SH-SY5Y (cell line): ENCODE measurements around the gene SSC5D.

Experiments
- GATA2 ChIP-seq: IDR thresholded peaks from 2 replicates; pipeline ENCODE4 v1.6.1; 2011; ENCODE audit warnings: mild to moderate bottlenecking, low read depth, low read length
- GATA3 ChIP-seq: IDR thresholded peaks from 2 replicates; pipeline ENCODE4 v1.6.1; 2011; ENCODE audit warnings: low read depth, mild to moderate bottlenecking, low read length, moderate library complexity

Gene SSC5D

DNA sequence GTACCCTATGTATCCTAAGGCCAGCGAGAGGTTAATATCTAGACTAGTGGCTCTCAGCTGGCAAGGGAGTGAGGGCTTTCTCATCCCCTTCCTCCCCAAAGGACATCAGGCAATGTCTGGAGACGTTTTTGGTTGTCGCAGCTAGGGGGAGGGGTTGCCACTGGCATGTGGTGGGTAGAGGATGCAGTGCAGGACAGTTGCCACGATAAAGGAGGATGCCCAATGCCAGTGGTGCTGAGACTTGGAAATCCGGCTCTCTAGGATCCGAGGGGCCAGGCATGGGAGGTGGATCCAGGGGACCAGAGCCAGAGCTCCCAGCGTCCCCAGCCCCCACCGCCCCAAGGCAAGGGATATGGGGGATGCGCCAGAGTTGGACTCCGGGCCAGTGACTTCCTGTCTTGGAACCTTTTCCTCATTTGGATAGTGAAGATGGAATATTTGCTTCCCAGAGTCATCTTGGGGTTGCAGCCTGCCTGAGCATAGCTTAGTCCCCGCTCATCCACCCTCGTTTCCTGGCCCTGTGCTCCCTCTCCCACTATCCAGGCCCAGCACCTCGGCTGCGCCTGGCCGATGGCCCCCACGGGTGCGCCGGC is 4.9 kb downstream of the SSC5D start:
- TF ChIP-seq GATA3 (no peak), GATA2 (no peak)

DNA sequence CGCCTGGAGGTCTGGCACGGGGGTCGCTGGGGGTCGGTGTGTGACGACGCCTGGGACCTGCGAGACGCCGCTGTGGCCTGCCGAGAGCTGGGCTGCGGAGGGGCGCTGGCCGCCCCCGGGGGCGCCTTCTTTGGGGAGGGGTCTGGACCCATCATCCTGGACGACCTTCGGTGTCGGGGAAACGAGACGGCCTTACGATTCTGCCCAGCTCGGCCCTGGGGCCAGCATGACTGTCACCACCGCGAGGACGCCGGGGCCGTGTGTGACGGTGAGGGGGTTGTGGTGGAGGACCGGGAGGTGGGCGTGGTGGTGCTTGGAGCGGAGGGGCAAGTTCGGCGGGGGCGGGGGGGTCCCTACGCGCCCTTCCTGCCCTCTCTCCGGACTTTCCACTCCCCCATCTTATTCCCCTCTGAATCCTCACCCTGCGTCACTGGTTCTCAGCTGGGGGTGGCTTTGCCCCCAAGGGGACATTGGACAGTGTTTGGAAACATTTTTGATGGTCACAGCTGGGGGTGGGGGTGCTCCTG is 5.5 kb downstream of the SSC5D start:
- no peak for TF ChIP-seq GATA2
- no peak for TF ChIP-seq GATA3

DNA sequence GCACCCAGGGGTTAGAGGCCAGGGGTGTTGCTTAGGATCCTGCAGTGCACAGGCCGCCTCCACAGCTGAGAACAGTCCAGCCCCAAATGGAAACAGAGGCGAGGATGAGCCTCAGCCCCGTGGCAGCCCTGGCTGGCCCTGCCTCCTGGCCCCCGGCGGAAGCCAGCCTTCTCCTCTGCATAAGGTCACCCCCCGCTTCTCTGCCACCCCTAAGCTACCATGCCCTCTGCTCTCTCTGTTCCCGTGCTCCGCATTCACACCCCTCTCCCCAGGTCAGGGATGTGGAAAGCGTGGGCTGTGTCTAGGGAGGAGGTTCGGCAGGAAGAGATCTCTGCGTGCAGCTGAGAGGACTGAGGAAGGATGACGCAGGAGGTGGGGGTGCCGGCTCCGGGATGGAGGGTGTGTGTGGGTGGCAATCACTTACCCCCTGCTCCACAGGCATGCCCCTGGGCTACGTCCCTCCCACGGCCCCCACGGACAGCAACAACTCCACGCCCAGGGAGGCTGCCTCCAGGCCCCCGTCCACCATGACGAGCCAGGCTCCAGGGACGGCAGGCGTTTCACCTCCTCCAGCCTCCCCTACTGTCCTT is 6.0 kb downstream of the SSC5D start:
- TF ChIP-seq GATA2 (no peak), GATA3 (no peak)

DNA sequence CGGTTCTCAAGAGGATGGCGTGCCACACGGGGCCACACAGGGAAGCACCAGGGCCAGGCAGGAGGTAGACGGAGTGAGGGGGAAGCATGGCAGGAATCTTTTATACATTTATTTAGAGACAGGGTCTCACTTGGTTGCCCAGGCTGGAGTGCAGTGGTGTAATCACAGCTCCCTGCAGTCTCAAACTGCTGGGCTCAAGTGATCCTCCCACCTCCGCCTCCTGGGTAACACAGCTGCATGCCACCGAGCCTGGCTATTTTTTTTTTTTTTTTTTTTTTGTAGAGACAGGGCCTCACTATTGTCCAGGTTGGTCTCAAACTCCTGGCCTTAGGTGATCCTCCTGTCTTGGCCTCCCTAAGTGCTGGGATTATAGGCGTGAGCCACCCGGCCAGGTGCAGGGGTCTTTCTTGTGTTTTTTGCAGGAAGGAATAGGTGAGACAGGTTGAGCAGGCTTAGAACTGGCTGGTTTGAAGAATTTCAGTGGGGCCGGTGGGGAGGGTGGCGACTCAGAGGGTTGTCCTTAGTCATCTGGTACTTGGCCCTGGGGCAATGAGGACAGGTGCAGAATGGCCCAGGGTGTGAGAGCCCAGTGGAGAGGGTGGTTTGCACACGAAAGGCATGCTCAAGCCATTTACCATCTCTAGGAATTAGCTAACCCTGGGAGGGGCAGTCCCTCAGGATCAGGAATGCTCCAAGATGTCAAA is 7.6 kb downstream of the SSC5D start:
- TF ChIP-seq GATA2 (no peak), GATA3 (no peak)

DNA sequence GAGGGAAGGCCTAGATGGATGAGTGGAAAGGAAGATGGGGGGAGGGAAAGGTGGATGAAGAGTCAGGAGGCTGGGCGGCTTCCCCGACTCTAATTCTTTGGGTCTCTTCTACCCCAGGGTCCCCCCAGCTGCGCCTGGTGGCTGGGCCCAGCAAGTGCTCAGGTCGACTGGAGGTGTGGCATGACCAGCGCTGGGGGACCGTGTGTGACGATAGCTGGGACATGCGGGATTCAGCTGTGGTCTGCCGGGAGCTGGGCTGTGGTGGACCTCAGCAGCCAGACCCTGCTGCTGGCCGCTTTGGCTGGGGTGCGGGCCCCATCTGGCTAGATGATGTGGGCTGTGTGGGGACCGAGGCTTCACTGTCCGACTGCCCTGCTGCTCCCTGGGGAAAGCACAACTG is 9.5 kb downstream of the SSC5D start:
- no peak for TF ChIP-seq GATA3
- no peak for TF ChIP-seq GATA2

DNA sequence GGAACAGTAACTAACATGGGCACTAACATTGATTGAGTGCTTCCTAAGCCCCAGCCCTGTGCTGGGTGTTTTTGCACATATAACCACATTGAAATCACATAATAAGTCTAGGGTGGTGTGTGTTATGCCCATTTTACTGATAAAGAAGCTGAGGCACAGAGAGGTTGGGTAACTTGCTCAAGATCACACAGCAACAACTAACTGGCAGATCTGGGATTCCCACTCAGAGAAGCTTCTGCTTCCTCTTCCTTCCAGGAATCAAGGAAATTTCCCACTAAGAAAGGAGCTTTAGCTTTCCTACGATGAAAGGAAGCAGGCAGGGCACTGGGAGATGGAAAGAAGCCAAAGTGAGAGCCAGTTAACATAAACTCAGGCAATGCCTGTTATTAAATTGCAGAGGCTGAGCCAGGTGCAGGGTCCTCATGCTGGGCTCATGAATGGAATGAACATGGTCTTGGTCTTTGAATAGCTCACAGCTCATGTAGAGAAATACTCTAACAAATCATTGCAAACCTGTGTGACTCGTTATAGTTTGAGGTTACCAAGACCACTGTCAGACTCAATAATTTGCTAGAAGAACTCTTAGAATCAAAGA is 10.1 kb downstream of the SSC5D start:
- no peak for TF ChIP-seq GATA2
- no peak for TF ChIP-seq GATA3

DNA sequence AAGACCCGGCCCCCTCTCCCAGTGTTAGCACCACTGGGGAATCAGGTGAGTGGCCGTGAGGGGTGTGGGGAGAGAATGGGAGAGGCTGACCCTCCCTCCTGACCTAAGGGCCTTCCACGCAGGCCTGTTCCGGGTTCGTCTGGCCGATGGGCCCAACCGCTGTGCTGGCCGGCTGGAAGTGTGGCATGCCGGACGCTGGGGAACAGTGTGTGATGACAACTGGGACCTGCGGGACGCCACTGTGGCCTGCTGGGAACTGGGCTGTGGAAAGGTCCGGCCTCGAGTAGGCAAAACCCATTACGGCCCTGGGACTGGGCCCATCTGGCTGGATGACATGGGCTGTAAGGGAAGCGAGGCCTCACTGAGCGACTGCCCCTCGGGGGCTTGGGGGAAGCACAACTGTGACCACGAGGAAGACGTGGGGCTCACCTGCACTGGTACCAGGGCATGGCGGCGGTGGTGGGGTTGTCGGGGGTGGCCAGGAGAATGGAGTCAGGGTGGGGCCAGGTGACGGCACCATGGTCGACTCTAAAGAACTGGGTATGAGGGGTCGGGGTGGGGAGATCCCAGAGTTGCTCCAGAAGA is 12.2 kb downstream of the SSC5D start:
- TF ChIP-seq GATA2, result no peak
- TF ChIP-seq GATA3, result no peak

DNA sequence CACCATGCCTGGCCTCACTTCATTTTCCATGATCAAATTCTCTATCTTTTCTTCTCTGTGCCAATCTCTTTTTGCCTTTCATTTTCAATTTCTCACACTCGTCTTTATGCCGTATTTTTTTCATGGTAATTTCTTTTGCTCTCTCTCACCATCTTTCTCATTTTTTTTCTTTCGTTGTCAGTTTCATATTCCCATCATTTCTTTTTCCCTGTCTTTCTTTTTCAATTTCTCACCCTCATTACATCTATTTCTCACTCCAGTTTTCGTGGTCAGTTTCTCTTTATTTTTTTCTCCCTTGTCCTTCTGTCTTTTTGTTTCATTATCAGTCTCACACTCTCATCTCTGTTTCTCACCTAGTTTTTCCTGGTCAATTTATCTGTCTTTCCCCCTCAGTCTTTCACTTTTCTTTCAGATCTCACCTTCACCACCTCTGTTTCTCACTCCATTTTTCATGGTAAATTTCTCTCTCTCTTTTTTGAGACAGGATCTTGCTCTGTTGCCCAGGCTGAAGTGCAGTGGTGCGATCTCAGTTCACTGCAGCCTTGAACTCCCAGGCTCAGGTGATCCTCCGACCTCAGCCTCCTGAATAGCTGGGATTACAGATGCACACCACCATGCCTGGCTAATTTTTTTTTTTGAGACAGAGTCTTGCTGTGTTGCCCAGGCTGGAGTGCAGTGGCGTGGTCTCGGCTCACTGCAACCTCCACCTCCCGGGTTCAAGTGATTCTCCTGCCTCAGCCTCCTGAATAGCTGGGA is 14.1 kb downstream of the SSC5D start:
- TF ChIP-seq GATA3 (no peak), GATA2 (no peak)

DNA sequence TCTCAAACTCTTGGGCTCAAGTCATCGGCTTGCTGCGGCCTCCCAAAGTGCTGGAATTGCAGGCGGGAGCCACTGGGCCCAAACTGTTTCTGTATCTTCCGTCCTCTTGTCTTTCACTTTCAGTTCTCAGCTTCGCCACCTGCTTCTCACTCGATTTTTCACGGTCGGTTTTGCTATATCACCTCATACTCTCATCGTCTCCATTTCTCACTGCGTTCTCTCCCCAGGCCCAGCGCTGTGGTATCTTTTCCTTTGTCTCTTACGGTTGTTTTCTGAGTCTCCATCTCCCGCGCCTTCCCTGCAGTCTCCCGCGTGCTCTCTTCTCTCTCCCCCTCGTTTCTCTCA is 14.9 kb downstream of the SSC5D start:
- no peak for TF ChIP-seq GATA2
- no peak for TF ChIP-seq GATA3

DNA sequence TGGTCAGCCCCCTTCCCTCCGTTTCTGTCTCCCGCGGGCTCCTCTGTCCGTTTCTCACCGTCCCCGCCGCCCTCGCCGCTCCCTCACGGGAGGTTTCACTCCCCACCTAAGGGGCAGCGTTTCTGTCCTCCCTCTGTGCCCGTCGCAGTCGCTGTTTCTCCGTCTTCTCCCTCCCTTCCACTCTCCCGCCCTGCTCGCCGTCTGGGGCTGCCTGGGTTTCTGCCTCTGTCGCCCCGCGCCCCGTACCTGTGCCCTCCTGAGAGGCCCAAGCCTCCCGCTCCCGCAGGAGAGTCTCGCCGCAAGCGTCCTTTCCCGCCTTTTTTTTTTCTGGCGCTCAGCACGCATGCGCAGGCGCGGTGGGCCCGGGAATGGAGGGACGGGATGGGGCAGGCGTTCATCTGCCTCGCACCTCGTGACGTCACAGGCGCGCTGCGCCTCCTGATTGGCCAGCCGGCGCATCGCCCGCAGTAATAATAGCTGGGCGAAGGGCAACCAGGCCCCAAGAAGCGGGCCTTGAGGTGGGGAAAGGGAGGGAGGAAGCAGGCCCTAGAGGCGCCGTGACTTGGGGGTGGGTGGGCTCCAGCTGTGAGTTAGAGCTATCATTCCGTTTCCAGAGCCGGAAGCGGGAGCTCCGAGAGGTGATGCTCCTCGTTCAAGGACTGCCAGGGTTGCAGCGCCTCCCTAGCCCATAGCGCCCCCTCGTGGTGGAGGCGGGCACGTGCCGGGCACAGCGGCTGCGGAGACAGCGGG is 15.4 kb downstream of the SSC5D start:
- no peak for TF ChIP-seq GATA3
- no peak for TF ChIP-seq GATA2

DNA sequence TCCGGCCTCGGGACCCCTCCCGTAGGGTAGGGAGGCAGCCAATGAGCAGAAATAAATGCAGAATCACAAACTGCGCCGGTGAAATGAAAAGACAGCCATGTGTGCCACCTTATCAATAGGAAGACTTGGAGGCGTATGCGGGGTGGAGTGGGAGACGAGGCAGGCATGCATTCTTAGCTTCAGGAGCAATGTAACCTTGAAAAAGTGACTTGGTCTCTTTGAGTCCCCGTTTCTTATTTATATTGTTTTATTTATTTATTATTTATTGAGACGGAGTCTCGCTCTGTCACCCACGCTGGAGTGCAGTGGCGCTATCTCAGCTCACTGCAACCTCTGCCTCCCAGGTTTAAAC is 16.0 kb downstream of the SSC5D start:
- TF ChIP-seq GATA2 (no peak), GATA3 (no peak)

DNA sequence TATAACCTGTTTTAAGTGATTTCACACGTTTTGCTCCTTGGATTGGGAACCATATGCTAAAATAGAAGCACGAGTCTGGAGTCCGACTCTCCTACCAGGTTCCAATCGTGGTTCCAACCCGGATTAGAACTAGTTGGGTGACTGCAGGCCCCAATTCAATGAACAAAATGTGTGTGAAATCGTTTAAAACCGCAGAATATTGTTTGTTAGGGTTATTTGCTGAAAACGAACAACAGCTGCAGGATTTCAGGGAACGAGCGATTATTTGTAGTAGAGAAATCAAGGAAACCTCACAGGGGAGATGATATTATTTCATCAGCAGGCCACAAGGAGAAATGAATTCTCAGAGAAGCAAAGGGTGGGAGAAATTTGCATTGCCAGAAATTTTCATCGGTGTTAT is 16.7 kb downstream of the SSC5D start:
- no peak for TF ChIP-seq GATA3
- TF ChIP-seq GATA2, result no peak

DNA sequence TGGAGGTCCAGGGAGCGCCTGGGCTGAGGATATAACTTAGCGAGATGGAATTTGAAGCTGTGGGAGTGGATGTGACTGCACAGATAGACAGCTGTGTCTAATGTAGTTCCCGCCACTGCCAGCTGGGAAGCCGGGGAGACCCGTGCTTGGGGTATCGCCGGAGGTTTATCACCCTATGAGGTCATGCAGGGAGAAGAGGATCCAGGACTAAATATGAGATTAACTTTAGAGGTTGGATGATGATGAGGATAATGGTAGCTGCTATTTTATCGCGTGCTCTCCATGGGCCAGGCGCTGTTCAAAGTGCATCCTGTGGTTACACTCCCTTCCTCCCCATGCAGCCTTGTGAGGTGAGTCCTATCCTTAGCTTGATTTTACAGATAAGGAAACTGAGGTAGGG is 19.9 kb downstream of the SSC5D start:
- TF ChIP-seq GATA3, result no peak
- TF ChIP-seq GATA2, result no peak
